Stimulated activated CD8-positive, alpha-beta memory T cell treated with anti-CD3 and anti-CD28 coated beads, Interleukin-12 subunit alpha, Interleukin-12 subunit beta, amount 100 ng/mL, for 4 hours (primary cell): Measurements from ENCODE around the gene SPART.
A peak's percentile ranks its signal among the peaks of the same experiment; 100 is the strongest.

Experiments
- DNase-seq: peaks from one replicate; pipeline ENCODE4 v3.0.0-alpha.2; 2020; ENCODE audit warnings: low read depth

Gene SPART

GRCh38 chr13:36346222-36347083 lies at the start of gene SPART:
TSS of gene SPART (minus strand) at chr13:36346394. CDS start at chr13:36335830, 10,564 bp downstream.
- peak; percentile 76 for DNase-seq

GRCh38 chr13:36395280-36395679 lies 49.1 kb upstream of the SPART start:
- no peak for DNase-seq

- DNase-seq = no peak
Measured at GRCh38 chr13:36385489-36385888, 39.3 kb upstream of the SPART start.

DNA sequence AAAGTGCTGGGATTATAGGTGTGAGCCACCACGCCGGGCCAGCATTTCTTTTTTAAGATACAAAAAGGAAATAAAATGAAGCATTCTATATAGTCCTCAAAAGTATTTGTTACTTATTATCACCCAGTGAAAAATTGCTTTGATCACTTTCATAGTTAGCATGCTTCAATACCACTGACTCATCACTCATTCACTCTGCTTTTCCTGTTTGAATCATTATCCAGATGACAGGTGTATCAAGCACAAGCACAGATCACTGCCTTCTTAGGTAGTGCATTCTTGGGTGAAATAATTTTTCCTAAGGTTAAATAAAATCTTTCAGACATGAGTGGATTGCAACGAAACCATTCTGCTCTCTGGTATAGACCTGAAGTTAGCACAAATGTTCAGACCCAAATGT lies 35.8 kb upstream of the SPART start:
- no peak for DNase-seq

- DNase-seq = no peak
Measured at GRCh38 chr13:36377826-36378468, 31.8 kb upstream of the SPART start.

GRCh38 chr13:36374063-36374462 lies 27.9 kb upstream of the SPART start:
- no peak for DNase-seq

GRCh38 chr13:36371185-36371584 lies 25.0 kb upstream of the SPART start:
- no peak for DNase-seq

- no peak for DNase-seq
Measured at GRCh38 chr13:36370108-36370429, 23.9 kb upstream of the SPART start.

- no peak for DNase-seq
Measured at GRCh38 chr13:36369268-36370107, 23.3 kb upstream of the SPART start.

DNA sequence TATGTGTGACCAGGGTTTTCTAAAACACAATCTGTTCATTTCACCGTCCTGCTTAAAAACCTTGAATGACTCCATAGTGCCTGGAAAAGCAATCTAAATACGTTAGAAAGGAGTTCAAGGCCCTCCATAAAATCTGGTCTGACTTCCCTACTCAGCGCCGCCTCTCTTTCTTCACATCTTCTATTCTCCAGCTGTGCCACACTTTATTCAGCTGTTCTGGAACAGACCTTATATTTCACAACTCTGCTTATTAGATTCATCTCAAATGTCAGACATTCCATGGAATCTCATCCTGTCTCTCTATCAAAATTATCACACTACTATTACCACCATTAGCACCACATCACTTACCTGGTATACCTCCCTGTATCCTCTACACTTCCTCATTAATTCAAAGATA lies 19.8 kb upstream of the SPART start:
- no peak for DNase-seq

DNA sequence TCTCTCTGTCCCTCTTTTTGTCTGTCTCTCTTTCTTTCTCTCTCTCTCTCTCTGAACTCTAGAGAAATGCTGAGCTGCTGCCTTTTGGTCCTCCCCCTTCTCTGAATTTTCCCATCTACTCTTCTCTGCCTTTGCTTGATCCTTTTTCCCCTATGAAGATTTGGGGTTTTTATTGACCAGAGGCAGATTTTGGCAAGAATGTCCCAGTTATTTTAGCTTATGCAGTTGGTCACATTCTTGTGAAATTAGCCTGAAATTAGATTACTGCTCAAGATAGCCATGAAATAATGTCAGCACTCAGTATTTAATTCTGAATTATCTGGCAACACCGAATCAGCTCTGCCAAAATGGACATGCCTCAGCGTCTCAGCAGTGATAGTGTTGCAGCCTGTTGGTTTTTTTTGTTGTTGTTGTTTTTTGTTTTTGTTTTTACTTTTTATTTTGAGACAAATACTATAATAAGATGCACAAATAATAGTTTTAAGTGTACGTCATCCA lies 17.2 kb upstream of the SPART start:
- DNase-seq = no peak

DNA sequence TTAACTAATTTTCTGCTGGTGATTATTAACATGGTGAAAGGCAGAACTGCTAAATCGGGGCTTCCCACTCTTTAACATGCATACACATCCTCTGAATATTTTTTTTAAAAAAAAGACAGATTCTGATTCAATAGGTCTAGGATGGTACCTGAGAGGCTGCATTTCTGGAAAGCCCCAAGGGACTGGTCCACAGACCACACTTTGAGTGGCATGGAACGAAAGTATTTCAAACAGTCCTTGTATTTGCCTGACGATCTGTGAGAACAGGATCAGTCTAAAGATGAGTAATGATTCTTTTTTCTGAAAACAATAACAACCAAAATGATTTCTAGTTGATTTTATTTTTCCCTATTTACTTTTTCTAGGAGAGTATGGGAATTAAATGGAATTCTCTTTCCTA lies 16.7 kb upstream of the SPART start:
- no peak for DNase-seq

- DNase-seq = no peak
Measured at GRCh38 chr13:36362251-36362650, 16.1 kb upstream of the SPART start.

DNA sequence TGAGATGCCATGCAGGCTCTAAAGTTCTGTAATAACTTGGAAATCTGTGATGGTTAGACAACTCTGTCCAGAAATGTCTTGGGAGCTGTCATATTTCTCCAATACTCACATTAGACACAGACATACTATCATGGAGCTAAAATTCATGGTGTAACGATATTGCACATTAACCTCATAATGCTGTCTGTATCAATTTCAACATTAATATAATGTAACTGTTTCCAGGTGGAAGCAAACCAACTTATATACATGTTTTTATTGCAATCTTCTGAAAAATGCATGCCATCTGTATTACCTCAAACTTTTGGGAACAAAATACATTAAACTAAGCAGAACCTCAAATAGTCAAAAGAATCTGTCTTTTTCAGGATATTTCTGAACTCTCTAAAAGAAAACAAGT lies 14.7 kb upstream of the SPART start:
- DNase-seq = no peak

DNA sequence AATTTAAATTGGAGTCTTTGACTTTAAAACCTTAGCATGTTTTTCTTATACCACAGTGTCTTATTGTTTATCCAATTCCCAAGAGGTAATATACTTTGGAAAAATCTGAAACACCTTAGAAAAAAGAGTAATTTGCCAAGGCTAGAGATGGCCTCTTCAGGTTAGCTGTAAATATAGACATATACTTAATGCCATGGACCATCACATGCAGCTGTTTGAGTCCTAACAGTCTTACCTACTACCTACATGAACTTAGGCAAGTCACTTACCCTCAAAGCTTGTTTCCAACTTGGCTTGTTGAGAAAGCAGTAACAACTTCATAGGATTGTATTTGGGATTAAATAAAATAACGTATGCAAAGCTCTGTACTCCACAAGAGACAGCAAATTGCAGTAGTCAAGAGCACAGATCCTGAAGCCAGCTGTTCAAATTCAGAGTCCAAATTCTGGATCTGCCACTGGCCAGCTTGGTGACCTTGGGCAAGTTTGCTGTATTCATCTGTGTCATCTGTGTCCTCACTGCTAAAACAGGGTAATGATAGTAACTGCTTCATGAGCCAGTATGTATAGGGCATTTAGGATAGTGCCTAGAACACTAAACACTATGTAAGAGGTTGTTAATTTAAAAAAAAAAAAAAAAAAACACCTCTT lies 13.2 kb upstream of the SPART start:
- DNase-seq = no peak

DNA sequence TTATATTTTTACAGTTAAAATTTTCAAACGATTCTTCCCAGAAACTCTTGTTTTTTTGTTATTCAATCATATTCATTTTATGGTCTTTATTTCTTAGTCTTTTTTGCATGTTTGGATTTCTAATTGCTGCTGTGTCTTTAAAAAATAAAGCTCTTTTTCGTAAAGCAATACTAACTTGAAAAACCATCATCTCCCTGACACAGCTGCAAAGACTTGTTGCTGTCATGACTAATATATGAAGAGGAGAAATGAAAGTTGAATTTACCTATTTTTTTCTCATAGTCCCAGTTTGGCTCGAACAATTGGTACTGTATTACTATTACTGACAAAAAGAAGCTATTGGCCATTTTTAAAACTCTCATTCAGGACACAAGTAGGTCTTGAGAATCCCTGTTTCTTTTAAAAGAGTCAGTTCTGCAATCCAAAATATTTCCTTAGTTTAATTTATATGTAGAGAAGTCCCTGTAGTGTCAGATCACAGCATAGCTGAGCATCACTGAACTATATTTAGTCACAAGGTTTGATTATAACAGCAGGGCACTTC lies 12.1 kb upstream of the SPART start:
- DNase-seq = no peak

- DNase-seq = no peak
Measured at GRCh38 chr13:36357692-36358091, 11.5 kb upstream of the SPART start.

DNA sequence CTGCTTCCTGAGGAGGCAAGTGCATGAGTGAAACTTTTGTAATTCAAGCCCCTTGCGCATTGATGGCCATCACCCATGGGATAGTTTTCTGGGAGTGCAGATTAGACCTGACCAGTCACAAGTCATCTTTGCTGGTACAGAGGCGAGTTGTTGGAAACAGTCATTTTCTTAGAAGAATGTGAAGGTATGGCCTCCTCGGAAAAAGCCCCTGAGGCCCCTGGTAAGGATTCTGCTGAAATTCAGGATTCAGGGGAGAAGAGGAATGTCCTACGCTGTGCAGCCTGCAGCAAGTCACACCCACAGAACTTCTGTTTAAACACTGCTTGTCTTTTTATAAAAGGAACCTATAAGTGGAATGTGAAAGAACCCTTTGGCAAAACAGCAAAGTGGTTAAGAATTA lies 11.0 kb upstream of the SPART start:
- DNase-seq = no peak

- DNase-seq = no peak
Measured at GRCh38 chr13:36356058-36356457, 9.9 kb upstream of the SPART start.

GRCh38 chr13:36355632-36356031 lies 9.4 kb upstream of the SPART start:
- DNase-seq = no peak

DNA sequence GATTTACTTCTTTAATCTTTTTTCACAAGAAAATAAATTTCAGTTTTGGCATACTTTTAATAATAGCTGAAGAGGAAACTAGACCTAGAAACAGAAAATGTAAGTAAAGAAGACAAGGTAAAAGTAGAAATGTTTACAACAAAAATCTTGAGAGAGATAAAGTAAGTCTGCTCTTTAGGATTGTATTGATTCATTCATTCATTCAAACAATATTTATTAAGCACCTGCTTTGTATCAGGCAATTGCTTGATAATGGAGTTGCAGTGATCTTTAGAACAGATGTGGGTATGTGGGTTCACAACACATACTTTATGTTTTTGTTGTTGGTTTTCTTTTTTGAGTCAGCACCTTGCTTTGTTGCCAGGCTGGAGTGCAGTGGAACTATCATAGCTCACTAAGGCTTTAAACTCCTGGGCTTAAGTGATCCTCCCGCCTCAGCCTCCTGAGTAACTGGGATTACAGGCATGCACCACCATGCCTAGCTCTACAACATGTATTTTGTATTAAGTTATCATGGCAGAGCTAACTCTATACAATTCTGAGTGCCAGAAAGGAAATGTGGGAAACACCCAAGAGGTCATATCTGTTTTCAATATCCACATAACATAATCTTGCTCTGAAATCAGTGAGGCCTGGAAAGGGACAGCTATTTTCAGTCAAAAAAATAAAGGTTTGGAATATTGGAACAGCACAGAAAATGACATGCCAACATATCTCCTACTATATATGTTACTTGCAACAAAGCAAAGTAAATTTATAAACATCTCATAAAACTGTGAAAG lies 8.8 kb upstream of the SPART start:
- DNase-seq = no peak
